GM19035 (cell line): ENCODE results near the gene RAD23A.

Experiments used
- ATAC-seq: cut with Tn5 transposase; IDR thresholded peaks from one replicate; pipeline ENCODE4 v1.9.1; 2021; ENCODE audit not compliant: unreplicated experiment

Gene RAD23A

DNA sequence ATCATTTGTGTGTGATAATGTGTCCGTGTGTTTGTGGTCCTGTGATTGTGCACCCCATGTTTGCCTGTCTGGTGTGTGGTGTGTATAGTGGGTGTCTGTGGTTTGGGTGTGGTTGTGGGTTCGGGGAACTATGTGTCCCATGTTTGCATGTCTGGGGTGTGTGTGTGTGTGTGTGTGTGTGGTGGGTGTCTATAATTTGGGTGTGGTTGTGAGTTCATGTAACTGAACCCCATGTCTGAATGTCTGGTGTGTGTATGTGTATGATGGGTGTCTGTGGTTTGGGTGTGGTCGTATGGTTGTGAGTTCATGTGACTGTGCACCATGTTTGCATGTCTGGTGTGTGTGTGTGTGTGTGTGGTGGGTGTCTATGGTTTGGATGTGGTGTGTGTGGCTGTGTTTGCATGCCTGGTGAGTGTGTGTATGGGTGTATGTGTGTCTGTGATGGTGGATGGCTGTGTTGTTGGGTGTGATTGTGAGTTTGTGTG lies 38.5 kb downstream of the RAD23A start:
- ATAC-seq: no peak

DNA sequence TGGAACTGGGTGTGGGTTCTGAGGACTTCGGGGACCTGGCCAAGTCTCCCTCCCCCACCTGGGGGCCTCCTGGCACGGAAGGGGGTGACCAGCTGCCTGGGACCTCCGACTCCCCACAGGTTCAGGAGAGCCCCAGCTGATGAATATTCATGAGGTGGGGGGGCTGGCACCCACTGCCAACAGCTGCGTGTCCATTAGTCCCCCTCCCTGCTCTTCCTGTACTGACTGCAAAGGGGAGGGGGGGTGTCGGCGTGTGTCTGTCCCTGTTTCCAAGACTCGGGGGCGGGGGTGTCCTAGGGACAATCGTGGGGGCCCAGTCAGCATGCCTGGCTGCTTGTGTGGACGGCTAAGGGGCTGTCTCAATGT lies 39.0 kb downstream of the RAD23A start:
- no peak for ATAC-seq

DNA sequence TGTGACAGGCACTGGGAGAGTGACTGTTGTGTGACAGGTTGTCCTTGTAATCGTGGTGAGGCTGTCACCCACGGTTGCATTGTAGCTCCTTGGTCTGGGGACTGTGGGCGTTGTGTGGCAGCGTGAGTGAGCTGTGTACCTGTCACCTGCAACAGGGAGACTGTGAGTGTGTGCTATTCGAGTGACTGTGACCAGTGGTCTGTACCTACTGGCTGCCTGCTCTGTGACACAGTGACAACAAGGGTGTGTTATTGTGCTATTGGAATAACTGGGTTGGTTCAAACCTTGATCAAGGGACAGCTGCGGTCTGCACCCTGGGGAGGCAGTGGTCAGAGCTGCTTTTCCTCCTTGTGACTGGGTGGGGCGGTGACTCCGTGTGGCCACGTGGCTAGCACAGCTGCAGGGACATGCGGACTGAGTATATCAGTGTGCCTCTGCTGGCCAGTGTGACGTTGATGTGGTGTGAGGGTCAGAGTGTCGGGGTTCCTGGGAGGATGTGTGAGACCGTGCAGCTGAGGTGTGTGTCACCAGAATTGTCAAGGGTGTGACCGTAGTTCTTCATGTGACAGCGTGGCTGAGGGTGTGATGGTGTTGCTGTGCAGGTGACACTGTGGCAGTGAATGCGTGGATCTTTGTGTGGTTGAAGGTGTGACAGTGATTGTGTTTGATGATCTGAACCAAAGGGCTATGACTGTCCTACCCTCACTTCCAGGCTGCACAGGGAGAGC lies 39.6 kb downstream of the RAD23A start:
- no peak for ATAC-seq

DNA sequence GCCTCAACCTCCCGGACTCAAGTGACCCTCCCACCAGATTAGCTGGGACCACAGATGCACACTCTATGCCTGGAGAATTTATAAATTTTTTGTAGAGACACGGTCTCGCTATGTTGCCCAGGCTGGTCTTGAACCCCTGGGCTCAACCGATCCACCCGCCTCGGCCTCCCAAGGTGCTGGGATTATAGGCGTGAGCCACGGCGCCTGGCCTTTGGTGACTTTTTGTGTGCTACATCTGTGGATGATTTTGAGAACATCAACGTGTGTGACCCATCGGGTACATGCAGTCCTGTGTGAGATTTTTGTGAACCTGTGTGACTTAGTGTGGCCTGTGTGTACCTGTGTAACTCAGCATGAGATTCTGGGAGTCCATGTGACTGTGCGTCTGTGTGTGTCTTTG lies 41.1 kb downstream of the RAD23A start:
- no peak for ATAC-seq

DNA sequence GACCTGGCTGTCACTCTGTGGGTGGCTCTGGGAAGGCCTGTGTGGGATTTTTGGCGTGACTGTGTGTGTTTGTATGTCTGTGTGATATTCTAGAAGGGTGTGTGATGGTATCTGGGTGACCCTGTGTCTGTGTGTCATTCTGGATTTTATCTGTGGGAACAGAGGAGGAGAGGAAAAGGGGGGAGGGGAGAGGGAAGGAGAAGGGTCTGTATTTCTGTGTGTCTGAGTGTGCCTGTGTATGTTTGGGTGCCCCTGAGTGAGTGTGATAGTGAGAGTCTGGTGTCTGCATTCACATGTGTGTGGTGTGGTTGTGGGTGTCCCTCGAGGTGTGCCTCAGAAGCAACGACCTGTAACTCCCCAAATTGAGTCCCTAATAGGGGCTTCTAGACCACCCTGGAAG lies 41.5 kb downstream of the RAD23A start:
- no peak for ATAC-seq

DNA sequence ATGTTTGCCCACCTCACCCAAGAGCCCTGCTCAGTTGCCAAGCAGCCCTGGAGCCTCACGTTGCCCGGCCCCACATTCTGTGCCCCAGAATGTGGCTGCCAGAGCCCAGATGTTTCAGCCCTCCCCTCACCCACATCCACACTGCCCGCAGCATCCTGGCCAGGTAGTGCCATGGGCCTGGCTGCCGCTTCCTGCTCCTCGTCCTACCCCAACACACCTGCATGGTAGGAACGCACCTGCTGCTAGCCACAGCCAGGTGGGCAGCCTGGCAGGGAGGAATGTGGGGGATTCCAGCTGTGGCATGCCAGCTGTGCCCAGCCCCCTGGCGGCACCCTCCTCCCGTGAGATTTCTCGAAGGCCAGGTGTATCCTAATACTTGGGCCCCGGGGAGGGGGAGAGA lies 42.1 kb downstream of the RAD23A start:
- no peak for ATAC-seq

DNA sequence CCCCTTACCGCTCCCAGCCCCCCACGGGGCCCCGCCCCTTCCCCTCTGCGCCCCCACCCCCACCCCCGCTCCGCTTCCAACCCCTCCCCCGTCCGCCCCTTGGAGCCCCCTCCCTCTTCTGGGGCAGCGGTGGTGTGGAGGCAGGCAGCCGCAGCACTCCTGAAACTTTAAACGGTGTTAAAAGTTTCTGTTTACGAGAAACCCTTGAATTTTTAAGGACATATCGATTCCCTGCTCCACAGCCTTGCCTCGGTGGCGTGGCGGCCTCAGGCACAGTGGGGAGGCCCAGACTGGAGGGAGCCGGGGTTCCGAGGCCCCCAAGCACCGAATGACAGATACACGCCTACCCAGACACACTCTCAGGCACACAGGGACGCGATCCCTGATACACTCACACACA lies 44.8 kb downstream of the RAD23A start:
- no peak for ATAC-seq

DNA sequence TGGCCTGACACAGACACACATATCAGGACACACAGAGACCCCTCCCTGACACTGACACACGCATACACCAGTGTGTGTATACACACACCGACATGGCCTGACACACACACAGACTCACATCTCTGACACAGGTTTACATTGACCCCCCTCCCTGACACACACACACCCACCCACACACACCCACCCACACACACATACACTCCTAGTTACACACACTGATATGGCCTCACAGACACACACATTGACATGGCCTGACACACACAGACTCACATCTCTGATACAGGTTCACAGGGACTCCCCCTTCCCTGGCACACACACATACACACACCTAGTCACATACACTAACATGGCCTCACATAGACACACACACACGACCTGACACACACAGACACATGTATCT lies 45.2 kb downstream of the RAD23A start:
- ATAC-seq: no peak

DNA sequence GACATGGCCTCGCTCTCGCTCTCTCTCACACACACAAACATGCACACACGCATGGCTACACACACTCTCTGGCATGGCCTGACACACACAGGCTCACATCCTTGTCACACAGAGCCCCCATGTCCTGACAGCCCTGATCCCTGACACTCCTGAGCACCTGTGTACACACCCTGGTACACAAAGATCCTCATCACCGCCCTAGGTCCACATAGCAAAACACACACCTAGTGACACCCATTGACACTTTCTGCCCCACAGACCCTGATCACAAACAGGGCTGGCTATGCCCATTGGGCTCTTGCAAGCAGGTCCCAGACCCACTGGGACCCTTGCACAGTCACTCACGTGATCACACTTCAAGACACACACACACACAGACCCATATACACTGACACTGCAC lies 45.6 kb downstream of the RAD23A start:
- no peak for ATAC-seq

DNA sequence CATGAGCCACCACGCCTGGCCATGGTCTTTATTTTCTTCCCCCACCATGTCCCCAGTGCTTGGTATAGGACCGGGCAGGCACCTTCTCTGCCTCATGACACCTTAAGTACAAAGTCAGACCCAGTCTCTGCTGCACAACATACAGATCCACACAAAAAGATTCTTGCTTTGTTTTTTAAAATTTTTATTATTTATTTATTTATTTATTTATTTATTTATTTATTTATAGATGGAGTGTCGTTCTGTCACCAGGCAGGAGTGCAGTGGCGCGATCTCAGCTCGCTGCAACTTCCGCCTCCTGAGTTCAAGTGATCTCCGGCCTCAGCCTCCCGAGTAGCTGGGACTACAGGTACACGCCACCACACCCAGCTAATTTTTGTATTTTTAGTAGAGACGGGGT lies 47.1 kb downstream of the RAD23A start:
- ATAC-seq: no peak

DNA sequence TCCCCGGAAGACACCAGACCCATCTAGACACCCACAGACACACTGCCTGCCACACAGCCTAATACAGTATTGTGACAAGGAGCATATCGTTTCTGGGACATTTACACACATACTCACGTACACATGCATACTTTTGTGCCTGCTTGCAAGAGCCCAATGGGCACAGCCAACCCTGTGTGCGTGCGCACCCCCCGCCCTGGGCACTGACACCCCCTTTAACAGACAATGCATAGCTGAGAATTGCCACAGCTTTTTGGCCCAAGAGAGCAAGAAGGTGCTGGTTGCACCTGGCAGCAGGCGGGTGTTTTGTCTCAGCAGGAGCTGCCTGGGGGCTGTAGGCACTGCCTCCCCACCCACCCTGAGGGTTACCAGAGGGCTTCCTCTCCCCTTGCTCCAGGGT lies 47.9 kb downstream of the RAD23A start:
- no peak for ATAC-seq

DNA sequence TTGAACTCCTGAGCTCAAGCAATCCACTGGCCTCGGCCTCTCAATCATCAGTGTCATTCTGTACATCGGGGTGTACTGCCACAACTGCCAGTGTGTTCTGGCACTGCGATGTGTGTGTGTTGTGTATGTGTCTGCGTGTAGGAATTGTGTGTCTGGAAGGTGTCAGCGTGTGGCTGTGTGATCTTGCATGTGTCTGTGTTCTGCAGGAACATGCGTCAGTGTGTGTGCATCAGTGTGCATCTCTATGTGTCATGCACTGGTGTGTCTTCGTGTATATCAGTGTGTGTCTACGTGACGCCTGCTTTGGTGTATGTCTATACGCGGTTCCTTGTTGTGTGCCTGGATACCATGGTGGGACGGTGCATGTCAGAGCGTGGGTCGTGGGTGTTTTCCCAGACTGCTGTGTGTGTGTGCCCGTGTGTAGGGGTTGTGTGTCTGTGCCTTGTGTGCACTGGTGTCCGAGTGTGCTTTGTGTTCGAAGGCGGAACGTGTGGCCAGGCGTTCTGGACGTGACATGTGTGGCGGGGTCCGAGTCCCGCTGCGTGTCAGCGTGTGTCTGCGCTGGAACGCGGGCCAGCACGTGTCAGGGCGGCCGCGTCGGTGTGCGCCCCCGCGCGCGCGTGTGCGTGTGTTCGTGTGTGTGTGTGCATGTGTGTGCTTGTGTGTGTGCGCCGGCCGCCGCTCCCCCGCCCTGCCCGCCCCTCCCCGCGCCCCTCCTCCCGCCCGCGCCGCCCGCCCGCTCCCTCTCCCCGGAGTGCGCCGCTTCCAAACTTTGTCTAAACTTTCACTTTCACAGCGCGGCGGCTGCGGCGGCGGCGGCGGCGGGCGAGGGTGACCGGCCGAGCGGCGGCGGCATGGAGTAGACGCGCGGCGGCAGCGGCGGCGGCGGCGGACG lies 49.3 kb downstream of the RAD23A start, which contains the start of gene NFIX:
TSS of gene NFIX (plus strand) at position 775 of the 895 bp plus-strand sequence. CDS start 363 bp downstream, outside the sequence.
- no peak for ATAC-seq

DNA sequence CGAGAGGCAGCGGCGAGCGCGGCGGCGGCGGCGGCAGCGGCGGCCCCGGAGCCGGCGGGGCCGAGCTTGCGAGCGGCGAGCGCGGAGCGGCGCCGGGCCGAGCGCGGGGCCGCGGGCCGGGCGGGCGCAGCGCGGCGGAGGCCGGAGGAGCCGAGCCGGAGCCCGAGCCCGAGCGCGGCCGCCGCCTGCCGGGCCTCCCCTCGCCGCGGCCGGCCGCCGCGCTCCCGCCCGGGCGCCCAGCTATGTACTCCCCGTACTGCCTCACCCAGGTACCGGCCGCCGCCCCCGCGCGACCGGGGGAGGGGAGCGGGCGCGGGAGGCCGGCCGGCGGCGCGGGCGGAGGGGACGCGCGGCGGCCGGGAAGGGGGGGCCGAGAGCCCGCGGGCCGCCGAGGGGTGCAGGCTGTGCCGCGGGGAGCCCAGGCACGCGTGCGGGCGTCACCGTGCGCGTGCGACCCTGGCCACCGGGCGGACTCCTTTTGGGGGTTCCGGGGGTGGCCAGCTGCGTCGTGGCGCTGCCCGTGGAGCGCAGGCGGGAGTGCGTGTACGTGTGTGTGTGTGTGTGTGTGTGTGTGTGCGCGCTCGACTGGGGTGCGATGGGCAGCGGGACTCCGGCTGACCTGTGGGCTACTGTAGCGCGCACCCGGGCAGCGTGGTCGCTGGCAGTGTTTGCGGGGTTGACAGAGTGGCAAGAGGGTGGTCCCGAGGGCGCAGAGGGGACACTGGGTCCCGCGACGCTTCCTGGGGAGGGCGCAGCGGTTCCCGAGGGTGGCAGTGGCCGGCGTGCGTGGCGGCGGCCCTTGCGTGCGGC lies 50.1 kb downstream of the RAD23A start:
- ATAC-seq: no peak

DNA sequence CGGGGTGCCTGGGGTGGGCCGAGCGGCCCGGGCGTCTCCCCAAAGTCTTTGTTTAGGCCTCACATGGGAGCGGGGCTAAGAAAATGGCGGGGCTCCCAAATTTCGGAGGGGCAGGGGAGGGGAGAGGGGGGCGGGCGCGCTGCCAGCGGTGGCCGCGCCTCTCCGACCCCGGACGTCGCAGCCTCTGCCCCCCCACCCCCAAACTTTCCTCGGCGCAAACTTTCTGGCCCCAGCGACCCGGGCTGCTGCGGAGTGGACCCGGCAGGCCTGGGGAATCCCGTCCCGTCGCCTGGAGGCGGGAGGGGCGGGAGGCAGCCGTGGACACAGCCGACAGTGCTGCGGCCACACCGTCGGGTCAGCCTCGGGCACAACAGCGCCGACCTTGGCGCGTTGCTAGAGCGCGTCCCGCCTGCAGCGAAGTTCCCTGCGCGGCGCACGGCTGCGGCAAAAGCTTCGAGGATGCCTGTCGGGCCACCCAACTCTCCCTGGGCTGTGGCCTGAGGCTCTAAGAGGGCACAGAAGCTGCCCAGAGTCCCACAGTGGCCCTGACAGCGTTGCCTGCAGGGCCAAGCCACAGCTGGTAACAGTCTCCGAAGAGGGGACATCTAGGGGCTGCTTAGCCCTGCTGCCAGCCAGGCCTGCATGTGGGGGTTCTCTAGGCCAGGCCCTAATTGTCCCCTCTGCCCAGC lies 50.9 kb downstream of the RAD23A start:
- ATAC-seq: no peak

DNA sequence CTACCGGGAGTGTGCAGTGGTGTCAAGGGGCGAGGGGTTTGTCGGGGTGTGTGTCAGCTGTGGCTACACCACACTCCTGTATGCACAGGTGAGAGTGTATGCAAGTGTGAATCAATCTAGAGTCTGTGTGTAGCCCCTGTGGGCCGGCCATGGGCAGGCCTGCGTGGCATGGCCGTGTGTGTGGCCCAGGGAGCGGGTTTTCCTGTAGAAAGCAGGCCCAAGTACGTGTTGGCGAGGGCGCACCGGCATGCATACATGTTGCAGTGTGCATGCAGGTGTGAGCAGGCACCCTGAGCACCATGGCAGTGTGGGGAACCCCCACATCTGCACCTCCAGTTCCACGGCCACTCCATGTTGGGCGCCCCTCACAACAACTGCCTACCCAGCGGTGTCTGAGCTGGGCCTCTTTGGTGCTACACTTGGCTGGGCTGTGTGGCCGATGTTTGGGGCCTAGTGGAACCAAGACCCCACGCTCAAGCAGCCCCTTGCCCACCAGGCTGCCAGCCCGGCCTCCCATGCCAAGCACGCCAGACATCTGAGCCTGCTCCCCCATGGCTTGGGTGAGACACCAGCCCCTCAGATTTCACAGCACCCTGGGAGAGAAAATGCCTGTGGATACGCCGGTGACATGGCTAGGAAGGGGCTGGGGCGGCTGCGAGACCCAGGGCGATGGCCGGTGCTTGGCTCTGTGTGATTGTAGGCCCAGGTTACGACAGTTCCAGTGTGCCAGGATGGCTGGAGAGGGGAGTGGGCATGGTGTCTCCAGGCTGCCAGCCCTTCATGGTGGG lies 51.7 kb downstream of the RAD23A start:
- ATAC-seq: no peak

DNA sequence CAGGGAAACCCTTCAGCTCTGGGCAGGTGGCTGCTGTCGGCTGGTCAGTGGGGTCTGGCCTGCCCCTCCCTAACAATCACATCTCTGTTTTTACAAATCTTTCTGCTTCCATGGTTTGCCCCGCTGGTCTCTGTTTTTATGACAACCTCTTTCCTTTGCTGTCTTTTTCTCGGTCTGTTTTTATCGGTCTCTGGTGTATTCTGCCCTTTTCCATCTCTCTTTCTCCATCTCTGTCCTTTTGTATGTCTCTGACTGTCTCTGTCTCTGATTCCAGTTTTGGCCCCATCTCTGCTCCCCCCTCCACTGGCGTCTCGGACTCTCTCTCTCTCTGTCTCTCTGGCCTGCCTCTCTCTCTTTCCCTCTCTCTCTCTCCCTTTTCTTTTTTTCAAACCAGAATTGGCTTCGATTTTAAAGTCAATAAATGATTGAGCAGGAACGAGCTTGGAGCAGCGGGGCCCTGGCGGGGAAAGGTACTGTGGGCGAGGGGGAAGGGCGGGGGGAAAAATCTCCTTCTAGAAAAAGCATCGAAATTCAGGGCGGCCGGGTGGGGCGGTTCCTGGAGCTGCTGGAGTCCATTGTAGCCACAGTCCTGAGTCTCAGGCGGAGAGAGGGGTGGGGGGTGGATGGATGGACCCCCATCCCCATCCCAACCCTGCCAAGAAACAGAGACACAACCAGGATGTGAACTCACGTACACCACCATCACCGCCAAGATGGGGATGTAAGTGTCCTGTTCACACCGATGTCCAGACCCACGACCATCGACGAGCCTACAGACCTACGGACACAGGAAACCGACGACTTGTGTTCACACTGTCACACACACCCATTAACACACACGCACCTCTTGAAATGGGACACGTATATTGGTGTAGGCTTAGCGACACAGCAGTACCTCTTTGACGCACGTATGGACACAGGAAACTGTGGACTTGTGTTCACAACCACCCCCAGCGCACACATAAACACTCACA lies 52.6 kb downstream of the RAD23A start:
- ATAC-seq: no peak

DNA sequence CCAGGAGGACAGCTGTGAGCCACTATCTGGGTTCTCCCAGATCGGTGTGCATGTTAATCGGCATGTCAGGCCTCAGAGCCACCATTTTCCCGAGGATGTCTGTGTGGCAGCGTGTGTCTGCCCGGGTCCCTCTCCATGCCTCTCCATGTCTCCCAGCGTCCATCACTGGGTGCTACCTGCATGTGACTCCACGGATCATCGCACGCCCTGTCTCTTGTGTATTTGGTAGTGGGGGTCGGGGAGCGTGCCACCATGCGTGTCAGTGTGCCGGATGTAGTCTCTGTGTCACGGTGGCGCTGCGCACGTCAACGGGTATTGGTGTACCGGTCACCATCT lies 55.5 kb downstream of the RAD23A start:
- no peak for ATAC-seq

DNA sequence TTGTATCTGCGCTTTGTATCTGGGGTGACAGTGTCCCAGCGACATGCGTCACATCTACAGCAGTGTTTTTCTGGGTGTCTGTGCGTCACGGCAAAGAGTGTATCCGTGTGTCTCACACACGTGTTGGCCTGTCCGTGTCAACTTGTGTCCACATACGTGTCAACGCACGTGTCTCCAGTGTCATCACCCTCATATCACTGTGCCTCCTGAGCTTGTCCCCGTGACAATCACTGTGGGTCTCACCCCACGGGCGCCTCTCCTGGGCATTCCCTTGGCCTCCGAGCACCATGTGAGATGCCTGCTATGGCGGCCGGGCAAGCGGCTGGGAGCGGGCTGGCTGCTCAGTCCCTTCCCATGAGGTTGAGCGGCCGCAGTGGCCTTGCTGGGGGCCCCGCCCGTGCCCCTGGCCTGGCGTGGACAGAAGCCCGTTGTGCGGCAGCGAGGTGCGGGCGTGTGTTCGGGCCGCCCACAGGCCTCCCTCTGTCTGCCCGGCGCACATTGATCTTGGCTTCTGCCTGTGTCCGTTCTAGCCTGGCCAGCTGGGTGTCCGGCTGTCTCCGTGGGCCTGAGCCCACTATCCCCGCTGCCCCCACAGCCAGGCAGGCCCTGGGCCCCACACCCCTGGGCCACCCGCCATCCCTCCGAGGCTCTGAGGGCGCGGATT lies 56.0 kb downstream of the RAD23A start:
- ATAC-seq: no peak
